ENCODE measurements around the gene NOP10.
"Not testable (repeated sequence)": the region's sequence is repeated elsewhere in the genome, so short reads cannot be mapped to it uniquely, and the experiment has no call there.

NOP10 gene

DNA sequence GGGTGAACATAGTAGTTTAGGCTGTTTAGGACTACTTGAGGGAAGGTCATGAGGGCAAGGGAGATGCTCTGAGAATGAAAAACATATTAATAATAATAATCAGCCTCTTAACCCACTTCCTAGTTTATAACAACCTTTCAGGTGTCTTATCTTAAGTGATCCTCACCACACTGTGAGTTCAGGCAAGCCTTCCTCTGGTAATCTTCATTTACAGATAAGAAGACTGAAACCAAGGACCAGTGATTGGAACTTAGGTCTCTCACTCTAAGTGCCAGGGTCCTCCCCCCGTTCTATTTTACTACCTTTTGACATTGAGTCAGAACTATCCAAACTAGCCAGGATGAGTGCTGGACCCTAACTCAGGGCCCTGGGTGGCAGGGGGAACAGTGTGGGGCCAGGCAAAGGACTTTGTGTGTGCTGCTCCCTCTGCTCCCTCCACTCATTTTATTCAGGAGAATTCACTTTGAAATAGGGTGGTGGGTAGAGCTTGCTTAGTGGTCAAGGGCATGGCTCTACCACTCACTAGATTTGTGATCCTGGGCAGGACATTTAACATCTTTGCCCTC is 5.9 kb upstream of the NOP10 start:
- DNase-seq (ENCODE audit: low read depth), result no peak
- TF ChIP-seq CTCF (IDR thresholded peaks at IDR 0.05; ENCODE audit: low read depth, low read length, missing control alignments), result no peak
- in situ Hi-C loops (cut with HindIII; ENCODE audit: low sequenced_read_pairs), result no loop called here
- H3K4me3 ChIP-seq (ENCODE audit: low read depth, low read length), result no peak overlapping the region

- TF ChIP-seq CTCF (IDR thresholded peaks at IDR 0.05; ENCODE audit: low read depth, low read length, missing control alignments), result no peak
- DNase-seq (ENCODE audit: low read depth), result no peak
- in situ Hi-C loops (cut with HindIII; ENCODE audit: low sequenced_read_pairs), result no loop called here
- H3K4me3 ChIP-seq (ENCODE audit: low read depth, low read length), result no peak overlapping the region
Observed at GRCh38 chr15:34347951-34348638, 5.2 kb upstream of the NOP10 start.

GRCh38 chr15:34342213-34342736 is 661 bp downstream of the NOP10 start:
- in situ Hi-C loops (cut with HindIII; ENCODE audit: low sequenced_read_pairs); DNase-seq (ENCODE audit: low read depth): not testable (repeated sequence)
- H3K4me3 ChIP-seq (ENCODE audit: low read depth, low read length), result peak overlapping the region; percentile 60

DNA sequence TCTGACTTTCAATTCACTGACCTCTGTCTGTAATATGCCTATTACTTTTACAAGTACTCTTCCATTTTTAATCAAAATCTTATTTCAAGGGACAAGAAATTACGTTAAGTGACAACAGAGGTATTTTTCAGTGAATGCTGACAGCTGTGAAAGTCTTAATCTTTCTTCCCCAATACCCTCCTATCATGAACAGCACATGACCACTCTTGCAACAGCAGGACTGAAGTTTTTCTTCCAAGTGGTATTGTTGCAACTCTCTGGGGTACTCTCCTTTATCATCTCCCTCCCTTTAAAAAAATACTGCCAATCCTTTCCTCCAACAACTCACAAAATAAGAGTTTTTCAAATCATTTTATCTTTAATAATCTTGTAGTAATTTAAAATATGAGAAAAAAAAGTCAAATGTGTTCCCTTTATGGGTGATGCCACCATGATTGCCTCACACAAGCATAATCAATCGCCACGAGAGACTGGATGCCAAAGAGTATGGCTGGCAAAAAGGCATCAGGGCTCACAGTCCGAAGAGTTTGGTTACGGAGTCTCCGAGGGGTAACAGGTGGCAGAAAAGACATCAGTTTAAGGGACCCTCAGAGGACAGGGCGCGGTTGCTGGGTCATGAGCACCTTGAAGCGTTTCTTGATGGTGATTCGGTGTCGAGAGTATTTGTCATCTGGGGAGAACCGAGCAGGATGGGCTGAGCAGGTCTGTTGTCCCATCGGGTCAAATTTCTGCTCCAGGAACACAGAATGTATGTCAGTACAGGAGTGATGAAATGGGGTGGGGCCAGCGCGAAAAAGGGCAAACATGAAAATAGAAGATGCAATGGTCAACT is 1.3 kb downstream of the NOP10 start:
- no peak for TF ChIP-seq CTCF (IDR thresholded peaks at IDR 0.05; ENCODE audit: low read depth, low read length, missing control alignments)
- in situ Hi-C loops (cut with HindIII; ENCODE audit: low sequenced_read_pairs), result no loop called here

DNA sequence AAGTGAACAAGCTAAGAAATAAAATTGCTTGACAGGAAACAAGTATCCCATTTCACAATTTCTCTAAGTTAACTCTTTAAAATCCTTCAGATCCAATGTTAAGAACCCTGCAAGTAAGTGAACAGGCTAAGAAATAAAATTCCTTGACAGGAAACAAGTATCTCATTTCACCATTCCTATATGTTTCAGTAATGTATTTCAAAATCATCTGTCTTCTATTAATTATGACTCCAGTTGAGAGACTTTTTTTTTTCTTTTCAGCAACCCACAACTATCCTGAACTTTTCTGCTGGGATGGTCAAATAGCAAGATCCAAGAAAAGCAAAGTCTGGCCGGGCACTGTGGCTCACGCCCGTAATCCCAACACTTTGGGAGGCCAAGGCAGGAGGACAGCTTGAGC is 3.0 kb downstream of the NOP10 start:
- H3K4me3 ChIP-seq (ENCODE audit: low read depth, low read length), result no peak overlapping the region
- TF ChIP-seq CTCF (IDR thresholded peaks at IDR 0.05; ENCODE audit: low read depth, low read length, missing control alignments), result no peak
- no peak for DNase-seq (ENCODE audit: low read depth)
- in situ Hi-C loops (cut with HindIII; ENCODE audit: low sequenced_read_pairs), result no loop called here

More for the DNA sequence above, 1.3 kb downstream of the NOP10 start:
- H3K4me3 ChIP-seq (ENCODE audit: low read depth, low read length), result peak overlapping the region; percentile 60
- no peak for DNase-seq (ENCODE audit: low read depth)

- in situ Hi-C loops (cut with HindIII; ENCODE audit: low sequenced_read_pairs), result no loop called here
- DNase-seq (ENCODE audit: low read depth), result no peak
- peak overlapping the region; percentile 90 for H3K4me3 ChIP-seq (ENCODE audit: low read depth, low read length)
- TF ChIP-seq CTCF (IDR thresholded peaks at IDR 0.05; ENCODE audit: low read depth, low read length, missing control alignments), result no peak
Observed at GRCh38 chr15:34338347-34338746, 4.6 kb downstream of the NOP10 start.
